OCI-LY1 (cell line): Measurements from ENCODE around the gene UBALD2.
"Not testable (repeated sequence)": the region's sequence is repeated elsewhere in the genome, so short reads cannot be mapped to it uniquely, and the experiment has no call there.

Source experiments
- EZH2 ChIP-seq: fragments of 200-600 bp; sonication (generic), shearing (Covaris generic); IDR thresholded peaks from 2 replicates; pipeline ENCODE4 v1.8.0; 2017; ENCODE audit warnings: borderline replicate concordance, mixed run types, mild to moderate bottlenecking, antibody characterized with exemption, low read length, moderate library complexity, mixed read lengths
- TF ChIP-seq, protein P1 (sequence below): fragments of 200-600 bp; sonication (generic), shearing (Covaris generic); IDR thresholded peaks from 2 replicates; pipeline ENCODE4 v1.5.1; 2017; ENCODE audit warnings: mild to moderate bottlenecking, antibody characterized with exemption, low read length, moderate library complexity, mixed read lengths

DNA sequence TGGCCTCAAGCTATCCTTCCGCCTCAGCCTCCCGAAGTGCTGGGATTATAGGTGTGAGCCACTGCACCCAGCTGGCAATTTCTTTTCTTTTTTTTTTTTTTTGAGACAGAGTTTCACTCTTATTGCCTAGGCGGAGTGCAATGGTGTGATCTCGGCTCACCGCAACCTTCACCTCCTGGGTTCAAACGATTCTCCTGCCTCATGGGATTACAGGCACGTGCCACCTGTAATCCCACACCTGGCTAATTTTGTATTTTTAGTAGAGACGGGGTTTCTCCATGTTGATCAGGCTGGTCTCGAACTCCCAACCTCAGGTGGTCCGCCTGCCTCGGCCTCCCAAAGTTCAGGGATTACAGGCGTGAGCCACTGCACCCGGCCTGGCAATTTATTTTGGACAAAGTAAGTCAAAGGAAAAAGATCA lies 2.4 kb downstream of the UBALD2 start:
- TF ChIP-seq, protein P1, sequence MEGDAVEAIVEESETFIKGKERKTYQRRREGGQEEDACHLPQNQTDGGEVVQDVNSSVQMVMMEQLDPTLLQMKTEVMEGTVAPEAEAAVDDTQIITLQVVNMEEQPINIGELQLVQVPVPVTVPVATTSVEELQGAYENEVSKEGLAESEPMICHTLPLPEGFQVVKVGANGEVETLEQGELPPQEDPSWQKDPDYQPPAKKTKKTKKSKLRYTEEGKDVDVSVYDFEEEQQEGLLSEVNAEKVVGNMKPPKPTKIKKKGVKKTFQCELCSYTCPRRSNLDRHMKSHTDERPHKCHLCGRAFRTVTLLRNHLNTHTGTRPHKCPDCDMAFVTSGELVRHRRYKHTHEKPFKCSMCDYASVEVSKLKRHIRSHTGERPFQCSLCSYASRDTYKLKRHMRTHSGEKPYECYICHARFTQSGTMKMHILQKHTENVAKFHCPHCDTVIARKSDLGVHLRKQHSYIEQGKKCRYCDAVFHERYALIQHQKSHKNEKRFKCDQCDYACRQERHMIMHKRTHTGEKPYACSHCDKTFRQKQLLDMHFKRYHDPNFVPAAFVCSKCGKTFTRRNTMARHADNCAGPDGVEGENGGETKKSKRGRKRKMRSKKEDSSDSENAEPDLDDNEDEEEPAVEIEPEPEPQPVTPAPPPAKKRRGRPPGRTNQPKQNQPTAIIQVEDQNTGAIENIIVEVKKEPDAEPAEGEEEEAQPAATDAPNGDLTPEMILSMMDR, result not testable (repeated sequence)
- not testable (repeated sequence) for TF ChIP-seq EZH2
